Testis (tissue), 3 donors: ENCODE results near the gene CDH11. TPM values are rescaled to one million over a fixed set of nuclear protein-coding genes. Genes with fewer than 3 reads are reported as not detected.

Experiments used
- DNase-seq: peaks from one replicate; pipeline ENCODE4 v3.0.0-alpha.2; 2019
- H3K27ac ChIP-seq, 2 donors: fragments of 200-600 bp; sonication (generic); one replicate each; pipeline ENCODE4 v1.5.1; 2019
- H3K27me3 ChIP-seq: fragments of 200-600 bp; sonication (generic); one replicate; pipeline ENCODE4 v1.5.1; 2019
- H3K36me3 ChIP-seq: fragments of 200-600 bp; sonication (generic); one replicate; pipeline ENCODE4 v1.5.1; 2017; ENCODE audit warnings: low read depth; ENCODE audit errors: missing control alignments
- H3K4me1 ChIP-seq: fragments of 200-600 bp; sonication (generic); one replicate; pipeline ENCODE4 v1.5.1; 2019
- H3K4me3 ChIP-seq, 2 donors: fragments of 200-600 bp; sonication (generic); one replicate each; pipeline ENCODE4 v1.5.1; 2017 to 2019
- H3K9me3 ChIP-seq: fragments of 200-600 bp; sonication (generic); one replicate; pipeline ENCODE4 v1.5.1; 2017
- POLR2A ChIP-seq: fragments of 450-650 bp; IDR thresholded peaks from one replicate; pipeline ENCODE4 v1.6.1; 2017; ENCODE audit warnings: antibody characterized with exemption, mild to moderate bottlenecking, moderate library complexity
- WGBS, 2 donors: methylation state at CpG; one replicate each; pipeline ENCODE4 v1.1.5; 2018; 5-methylcytosine and 5-hydroxymethylcytosine counted together
- intact Hi-C: fragments of 100-400 bp; cut with DNase I; formaldehyde crosslinking; loops from one replicate; pipeline ENCODE4 v1.15.1; 2023; ENCODE audit warnings: low total_unique reads
- polyA plus RNA-seq: library from polyadenylated mRNA; stranded (reverse); fragments of 350-450 nt; fragmentation: Illumina TruSeq; extraction: RNeasy Lipid Tissue Mini Kit (QIAGEN cat#74804); gene quantifications from one replicate; pipeline ENCODE4 v1.2.3, GENCODE V29; 2014; ENCODE audit warnings: low read depth, low replicate concordance; ENCODE audit not compliant: insufficient read depth
- total RNA-seq, 2 donors: library from RNA; depleted of rRNA; stranded (reverse); fragments of >200 nt; gene quantifications; one replicate each; pipeline ENCODE4 v1.2.3, GENCODE V29; 2016
- TF ChIP-seq, protein P1 (sequence below), 3 experiments: fragments of 450-650 bp in 2 of 3; fragments of 200-600 bp in 1 of 3; sonication (generic) in 1 of 3; IDR thresholded peaks; one replicate each; pipeline ENCODE4 v1.5.1; 2016 to 2019; ENCODE audit warnings: antibody characterized with exemption in 3 of 3, mild to moderate bottlenecking in 2 of 3, moderate library complexity in 1 of 3

Gene CDH11
- total and polyA plus RNA-seq, 3 donors from 2014 or later = 24.0 to 32.8 (median 32.5) TPM

DNA sequence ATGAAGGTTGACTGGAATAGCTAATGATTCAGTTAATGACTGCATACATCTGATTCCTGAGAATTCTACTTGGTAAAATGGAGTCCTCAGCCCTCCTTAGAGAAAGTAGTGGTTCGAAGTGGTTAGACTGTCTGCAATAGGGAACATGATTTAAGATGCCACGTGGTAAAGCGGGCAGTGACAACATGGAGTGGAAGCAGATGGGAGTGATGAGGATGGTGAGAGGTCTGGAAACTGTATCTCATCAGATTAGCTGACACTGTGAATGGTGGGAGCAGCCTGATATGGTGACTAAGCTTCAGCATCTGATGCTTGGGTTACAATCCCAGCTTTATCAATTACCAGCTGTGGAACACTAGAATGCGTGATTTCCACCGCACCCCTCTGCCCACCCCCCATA is 8.4 kb downstream of the CDH11 start:
- WGBS, 2 donors = 87 to 95% methylated on average over 5 of the region's 5 CpGs
- no peak for TF ChIP-seq POLR2A
- TF ChIP-seq, protein P1, sequence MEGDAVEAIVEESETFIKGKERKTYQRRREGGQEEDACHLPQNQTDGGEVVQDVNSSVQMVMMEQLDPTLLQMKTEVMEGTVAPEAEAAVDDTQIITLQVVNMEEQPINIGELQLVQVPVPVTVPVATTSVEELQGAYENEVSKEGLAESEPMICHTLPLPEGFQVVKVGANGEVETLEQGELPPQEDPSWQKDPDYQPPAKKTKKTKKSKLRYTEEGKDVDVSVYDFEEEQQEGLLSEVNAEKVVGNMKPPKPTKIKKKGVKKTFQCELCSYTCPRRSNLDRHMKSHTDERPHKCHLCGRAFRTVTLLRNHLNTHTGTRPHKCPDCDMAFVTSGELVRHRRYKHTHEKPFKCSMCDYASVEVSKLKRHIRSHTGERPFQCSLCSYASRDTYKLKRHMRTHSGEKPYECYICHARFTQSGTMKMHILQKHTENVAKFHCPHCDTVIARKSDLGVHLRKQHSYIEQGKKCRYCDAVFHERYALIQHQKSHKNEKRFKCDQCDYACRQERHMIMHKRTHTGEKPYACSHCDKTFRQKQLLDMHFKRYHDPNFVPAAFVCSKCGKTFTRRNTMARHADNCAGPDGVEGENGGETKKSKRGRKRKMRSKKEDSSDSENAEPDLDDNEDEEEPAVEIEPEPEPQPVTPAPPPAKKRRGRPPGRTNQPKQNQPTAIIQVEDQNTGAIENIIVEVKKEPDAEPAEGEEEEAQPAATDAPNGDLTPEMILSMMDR (IDR thresholded peaks at IDR 0.05) = no peak
- intact Hi-C loops = no loop called here
- Histone ChIP-seq H3K4me3 (no peak overlapping the region), H3K27ac (no peak overlapping the region), H3K36me3 (no peaks in the 10 kb centered on the region), H3K27me3 (no peaks in the 10 kb centered on the region), H3K9me3 (no peaks in the 10 kb centered on the region), H3K4me1 (peaks cover 4% of the 10 kb centered on the region)
- no peak for DNase-seq

DNA sequence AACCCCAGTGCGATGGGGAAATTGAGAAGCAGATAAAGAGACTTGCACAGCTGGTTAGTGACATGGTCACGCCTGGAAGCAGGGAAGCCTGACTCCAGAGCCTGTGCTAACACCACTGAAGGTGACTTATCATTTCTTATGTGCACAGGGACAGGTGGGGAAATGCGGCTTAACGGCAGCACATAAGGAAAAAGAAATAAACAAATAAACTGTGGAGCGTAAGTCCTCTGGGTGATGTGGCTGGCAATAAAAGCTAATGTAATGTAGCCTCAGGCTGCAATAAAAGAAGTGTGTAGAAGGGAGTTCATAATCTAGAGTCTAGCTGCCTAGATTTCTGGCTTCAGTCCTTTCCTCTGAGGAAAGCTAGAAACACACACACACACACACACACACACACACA is 10.6 kb downstream of the CDH11 start:
- intact Hi-C loops = no loop called here
- Histone ChIP-seq H3K27ac (no peak overlapping the region), H3K4me3 (no peak overlapping the region), H3K9me3 (no peaks in the 10 kb centered on the region), H3K4me1 (no peaks in the 10 kb centered on the region), H3K36me3 (no peaks in the 10 kb centered on the region), H3K27me3 (no peaks in the 10 kb centered on the region)
- DNase-seq = no peak
- 82 to 89% methylated on average over 5 of the region's 5 CpGs for WGBS, 2 donors
- TF ChIP-seq, protein P1 (IDR thresholded peaks at IDR 0.05) = no peak
- TF ChIP-seq POLR2A = no peak

DNA sequence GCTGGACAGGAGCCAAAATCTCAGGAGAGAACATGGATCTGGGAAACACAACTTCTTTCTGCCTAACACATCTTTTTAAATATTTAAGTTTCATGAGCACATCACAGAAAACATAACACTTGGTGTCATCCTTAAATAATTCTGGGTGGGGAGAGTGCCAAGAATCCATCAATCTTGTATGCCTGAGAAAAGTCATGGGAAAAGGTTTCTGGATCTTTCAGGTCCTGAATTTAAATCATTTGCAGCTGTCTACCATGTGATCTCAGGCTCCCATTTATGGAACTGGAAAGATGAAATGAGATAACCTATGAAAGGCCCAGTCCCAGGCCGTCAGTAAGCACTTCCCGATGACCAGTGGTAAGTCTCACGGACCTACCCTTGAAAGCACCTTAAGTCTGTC is 15.1 kb downstream of the CDH11 start:
- no peak overlapping the region for H3K27ac ChIP-seq
- WGBS, 2 donors = 90 to 94% methylated on average over 3 of the region's 3 CpGs
- no peak for DNase-seq
- no peaks in the 10 kb centered on the region for H3K4me1 ChIP-seq
- TF ChIP-seq, protein P1 (IDR thresholded peaks at IDR 0.05) = no peak
- TF ChIP-seq POLR2A = no peak
- no peak overlapping the region for H3K4me3 ChIP-seq
- no peaks in the 10 kb centered on the region for H3K27me3 ChIP-seq
- H3K36me3 ChIP-seq = no peaks in the 10 kb centered on the region
- H3K9me3 ChIP-seq = no peaks in the 10 kb centered on the region
- intact Hi-C loops = no loop called here

DNA sequence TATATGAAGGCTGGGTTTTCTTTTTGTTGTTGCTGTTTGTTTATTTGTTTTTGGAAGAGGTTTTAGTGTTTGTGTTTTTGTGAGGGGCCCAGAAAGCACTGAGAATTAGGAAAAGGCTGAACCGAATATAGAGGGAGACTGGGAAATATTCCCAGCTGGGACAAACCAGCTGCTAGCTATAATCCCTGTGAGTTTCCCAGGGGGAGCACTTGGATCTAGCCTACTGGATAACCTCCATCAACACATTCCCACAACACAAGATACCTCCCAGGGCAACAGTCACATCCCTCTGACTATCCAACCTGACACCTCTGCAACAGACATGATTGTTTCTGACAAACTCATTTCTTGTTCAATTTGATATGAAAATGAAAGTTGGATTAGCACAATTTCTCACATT is 16.7 kb downstream of the CDH11 start:
- no peak for DNase-seq
- TF ChIP-seq POLR2A = no peak
- TF ChIP-seq, protein P1 (IDR thresholded peaks at IDR 0.05) = no peak
- H3K4me1 ChIP-seq = no peaks in the 10 kb centered on the region
- H3K36me3 ChIP-seq = no peaks in the 10 kb centered on the region
- H3K4me3 ChIP-seq = no peak overlapping the region
- no peaks in the 10 kb centered on the region for H3K27me3 ChIP-seq
- intact Hi-C loops = no loop called here
- no peak overlapping the region for H3K27ac ChIP-seq
- 41 to 61% methylated on average over 1 of the region's 1 CpG for WGBS, 2 donors
- H3K9me3 ChIP-seq = no peaks in the 10 kb centered on the region

DNA sequence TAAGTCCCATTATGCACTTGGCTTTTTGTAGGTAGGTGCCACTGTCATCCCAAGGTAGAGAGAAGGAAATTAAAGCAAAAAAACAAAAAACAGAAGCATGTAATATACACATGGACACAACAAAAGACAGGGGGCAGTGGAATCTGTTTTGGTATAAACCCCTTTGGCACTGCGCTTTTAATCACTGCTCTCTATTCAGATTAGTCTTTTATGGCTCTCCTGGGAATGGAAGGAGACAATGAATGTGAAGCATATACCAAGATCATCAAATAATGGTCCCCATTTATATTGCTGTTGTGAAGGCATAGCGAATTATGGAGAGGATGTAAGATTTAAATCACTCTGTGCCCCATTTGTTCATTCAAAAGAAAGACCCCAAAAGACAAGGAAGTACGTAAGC is 17.4 kb downstream of the CDH11 start:
- intact Hi-C loops = no loop called here
- DNase-seq = no peak
- no peak for TF ChIP-seq POLR2A
- TF ChIP-seq, protein P1 (IDR thresholded peaks at IDR 0.05) = no peak
- Histone ChIP-seq H3K27me3 (no peaks in the 10 kb centered on the region), H3K4me3 (no peak overlapping the region), H3K9me3 (no peaks in the 10 kb centered on the region), H3K27ac (no peak overlapping the region), H3K36me3 (no peaks in the 10 kb centered on the region), H3K4me1 (no peaks in the 10 kb centered on the region)
- whole genome bisulfite sequencing, 2 donors = 91 to 98% methylated on average over 3 of the region's 3 CpGs
